ENCODE results near the gene FAM3C. TPM values are rescaled to one million over a fixed set of nuclear protein-coding genes. Genes with fewer than 3 reads are reported as not detected.

Gene FAM3C
- total and polyA plus RNA-seq, 2 experiments from 2014 or later: 33.9 to 60.3 TPM

GRCh38 chr7:121336579-121336978 is 59.5 kb downstream of the FAM3C start:
- H3F3A ChIP-seq (replicated peaks; ENCODE audit: low read depth): no peaks in the 10 kb centered on the region
- DNase-seq (ENCODE audit: low spot score): no peak
- 0 out of 3 replicates have a peak, but pooled peaks cover 1% of the 10 kb centered on the region for H3K4me1 Mint-ChIP-seq
- H3K27ac Mint-ChIP-seq: no peak overlapping the region
- peaks cover 12% of the 10 kb centered on the region for H3K27me3 ChIP-seq (ENCODE audit: insufficient read depth)
- H3K4me3 ChIP-seq: no peak overlapping the region
- H3K79me2 ChIP-seq (replicated peaks; ENCODE audit: insufficient read depth): no peaks in the 10 kb centered on the region
- no peaks in the 10 kb centered on the region for H3K36me3 ChIP-seq (ENCODE audit: insufficient read depth)
- no peaks in the 10 kb centered on the region for H3K9me2 ChIP-seq (ENCODE audit: insufficient read depth)
- peaks cover under 1% of the 10 kb centered on the region for H3K27me3 Mint-ChIP-seq (ENCODE audit: insufficient read depth, low read depth, poor library complexity)
- peaks cover 6% of the 10 kb centered on the region; the same call in 1 of the 2 replicates for H3K4me1 ChIP-seq (ENCODE audit: insufficient read depth)
- no peak overlapping the region for H2AFZ ChIP-seq
- no peak for TF ChIP-seq CREB1 (CRISPR knock-in tag; IDR thresholded peaks at IDR 0.05; ENCODE audit: low read depth)
- TF ChIP-seq JUNB (IDR thresholded peaks at IDR 0.05; ENCODE audit: unreplicated experiment): no peak
- TF ChIP-seq, protein P1, sequence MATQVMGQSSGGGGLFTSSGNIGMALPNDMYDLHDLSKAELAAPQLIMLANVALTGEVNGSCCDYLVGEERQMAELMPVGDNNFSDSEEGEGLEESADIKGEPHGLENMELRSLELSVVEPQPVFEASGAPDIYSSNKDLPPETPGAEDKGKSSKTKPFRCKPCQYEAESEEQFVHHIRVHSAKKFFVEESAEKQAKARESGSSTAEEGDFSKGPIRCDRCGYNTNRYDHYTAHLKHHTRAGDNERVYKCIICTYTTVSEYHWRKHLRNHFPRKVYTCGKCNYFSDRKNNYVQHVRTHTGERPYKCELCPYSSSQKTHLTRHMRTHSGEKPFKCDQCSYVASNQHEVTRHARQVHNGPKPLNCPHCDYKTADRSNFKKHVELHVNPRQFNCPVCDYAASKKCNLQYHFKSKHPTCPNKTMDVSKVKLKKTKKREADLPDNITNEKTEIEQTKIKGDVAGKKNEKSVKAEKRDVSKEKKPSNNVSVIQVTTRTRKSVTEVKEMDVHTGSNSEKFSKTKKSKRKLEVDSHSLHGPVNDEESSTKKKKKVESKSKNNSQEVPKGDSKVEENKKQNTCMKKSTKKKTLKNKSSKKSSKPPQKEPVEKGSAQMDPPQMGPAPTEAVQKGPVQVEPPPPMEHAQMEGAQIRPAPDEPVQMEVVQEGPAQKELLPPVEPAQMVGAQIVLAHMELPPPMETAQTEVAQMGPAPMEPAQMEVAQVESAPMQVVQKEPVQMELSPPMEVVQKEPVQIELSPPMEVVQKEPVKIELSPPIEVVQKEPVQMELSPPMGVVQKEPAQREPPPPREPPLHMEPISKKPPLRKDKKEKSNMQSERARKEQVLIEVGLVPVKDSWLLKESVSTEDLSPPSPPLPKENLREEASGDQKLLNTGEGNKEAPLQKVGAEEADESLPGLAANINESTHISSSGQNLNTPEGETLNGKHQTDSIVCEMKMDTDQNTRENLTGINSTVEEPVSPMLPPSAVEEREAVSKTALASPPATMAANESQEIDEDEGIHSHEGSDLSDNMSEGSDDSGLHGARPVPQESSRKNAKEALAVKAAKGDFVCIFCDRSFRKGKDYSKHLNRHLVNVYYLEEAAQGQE (IDR thresholded peaks at IDR 0.05; ENCODE audit: unreplicated experiment): no peak
- TF ChIP-seq EZH2phosphoT487 (IDR thresholded peaks at IDR 0.05; ENCODE audit: unreplicated experiment): no peak
- no peak for TF ChIP-seq EZH2 (IDR thresholded peaks at IDR 0.05; ENCODE audit: low read depth, unreplicated experiment)
- TF ChIP-seq ZNF114 (CRISPR knock-in tag; IDR thresholded peaks at IDR 0.05): no peak
- TF ChIP-seq CTCF (conservative IDR thresholded peaks at IDR 0.05; ENCODE audit: low read depth in 2 of 2): no peak
- TF ChIP-seq ZNF462 (CRISPR knock-in tag; IDR thresholded peaks at IDR 0.05): no peak
- no peaks in the 10 kb centered on the region for H4K20me1 ChIP-seq (replicated peaks; ENCODE audit: insufficient read depth)
- no peaks in the 10 kb centered on the region for H3K36me3 Mint-ChIP-seq (ENCODE audit: low read depth)
- no peak for ATAC-seq
- H3K9me3 Mint-ChIP-seq: no peaks in the 10 kb centered on the region
- no peak overlapping the region for H3K4me2 ChIP-seq
- no peak overlapping the region for H3K4me3 Mint-ChIP-seq
- no peak overlapping the region for H3K27ac ChIP-seq (ENCODE audit: low read depth)

Data from GM23338 (cell line).